NB4 (cell line): ENCODE measurements around the gene DRD3.

Source experiments
- CTCF ChIP-seq: IDR thresholded peaks from one replicate; pipeline ENCODE4 v1.5.1; 2012; ENCODE audit warnings: low read depth, low read length
- MAX ChIP-seq: IDR thresholded peaks from 2 replicates; pipeline ENCODE4 v1.6.1; 2011; ENCODE audit warnings: low read depth, low read length
- MYC ChIP-seq: IDR thresholded peaks from 2 replicates; pipeline ENCODE4 v1.6.1; 2011; ENCODE audit warnings: low read depth, low read length
- POLR2A ChIP-seq: IDR thresholded peaks from 2 replicates; pipeline ENCODE4 v1.6.1; 2011; ENCODE audit warnings: mild to moderate bottlenecking; ENCODE audit not compliant: insufficient read length; ENCODE audit errors: extremely low read depth

- no peak for TF ChIP-seq CTCF
- TF ChIP-seq POLR2A, result no peak
- no peak for TF ChIP-seq MAX
- no peak for TF ChIP-seq MYC
These were observed 37.5 kb upstream of the DRD3 start for GRCh38 chr3:114216186-114216970.
